ENCODE data around the gene HOXB8. TPM values are rescaled to one million over a fixed set of nuclear protein-coding genes. Genes with fewer than 3 reads are reported as not detected.

The HOXB8 gene
- total RNA-seq, 1 donor from 2014 or later = not detected

DNA sequence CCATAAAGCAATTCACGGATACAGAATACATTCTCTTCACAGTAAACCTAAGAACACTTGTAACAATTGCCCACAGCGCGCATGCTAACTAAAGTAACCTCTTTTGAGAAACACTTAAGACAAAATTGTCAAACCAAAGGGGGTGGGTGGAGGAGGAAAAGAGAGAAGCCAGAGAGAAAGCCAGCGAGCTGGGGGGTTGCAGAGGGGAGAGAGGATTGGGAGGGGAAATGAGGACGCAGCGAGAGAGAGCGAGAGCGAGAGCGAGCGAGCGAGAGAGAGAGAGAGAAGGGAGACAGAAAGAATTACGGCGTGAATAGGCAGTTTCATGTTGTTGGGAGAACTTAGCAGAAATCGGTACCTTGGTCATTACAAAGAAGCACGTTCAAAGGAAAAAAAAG, 2.6 kb downstream of the HOXB8 start:
- Mint-ChIP-seq H3K4me3 (ENCODE audit: unreplicated experiment) (peak overlapping the region; percentile 34), H3K27ac (ENCODE audit: unreplicated experiment) (no peak overlapping the region), H3K9me3 (ENCODE audit: unreplicated experiment) (peaks cover 18% of the 10 kb centered on the region), H3K4me1 (ENCODE audit: low read depth, unreplicated experiment) (peaks cover 3% of the 10 kb centered on the region), H3K36me3 (ENCODE audit: unreplicated experiment) (no peaks in the 10 kb centered on the region), H3K27me3 (ENCODE audit: unreplicated experiment) (peaks cover 60% of the 10 kb centered on the region)
- TF ChIP-seq, protein P1, sequence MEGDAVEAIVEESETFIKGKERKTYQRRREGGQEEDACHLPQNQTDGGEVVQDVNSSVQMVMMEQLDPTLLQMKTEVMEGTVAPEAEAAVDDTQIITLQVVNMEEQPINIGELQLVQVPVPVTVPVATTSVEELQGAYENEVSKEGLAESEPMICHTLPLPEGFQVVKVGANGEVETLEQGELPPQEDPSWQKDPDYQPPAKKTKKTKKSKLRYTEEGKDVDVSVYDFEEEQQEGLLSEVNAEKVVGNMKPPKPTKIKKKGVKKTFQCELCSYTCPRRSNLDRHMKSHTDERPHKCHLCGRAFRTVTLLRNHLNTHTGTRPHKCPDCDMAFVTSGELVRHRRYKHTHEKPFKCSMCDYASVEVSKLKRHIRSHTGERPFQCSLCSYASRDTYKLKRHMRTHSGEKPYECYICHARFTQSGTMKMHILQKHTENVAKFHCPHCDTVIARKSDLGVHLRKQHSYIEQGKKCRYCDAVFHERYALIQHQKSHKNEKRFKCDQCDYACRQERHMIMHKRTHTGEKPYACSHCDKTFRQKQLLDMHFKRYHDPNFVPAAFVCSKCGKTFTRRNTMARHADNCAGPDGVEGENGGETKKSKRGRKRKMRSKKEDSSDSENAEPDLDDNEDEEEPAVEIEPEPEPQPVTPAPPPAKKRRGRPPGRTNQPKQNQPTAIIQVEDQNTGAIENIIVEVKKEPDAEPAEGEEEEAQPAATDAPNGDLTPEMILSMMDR (IDR thresholded peaks at IDR 0.05; ENCODE audit: partially characterized antibody, unreplicated experiment) = no peak
- no peak for DNase-seq

GRCh38 chr17:48611681-48612455, 3.2 kb downstream of the HOXB8 start:
- TF ChIP-seq, protein P1 (IDR thresholded peaks at IDR 0.05; ENCODE audit: partially characterized antibody, unreplicated experiment) = no peak
- H3K9me3 Mint-ChIP-seq (ENCODE audit: unreplicated experiment) = peaks cover 13% of the 10 kb centered on the region
- no peak overlapping the region for H3K27ac Mint-ChIP-seq (ENCODE audit: unreplicated experiment)
- no peaks in the 10 kb centered on the region for H3K36me3 Mint-ChIP-seq (ENCODE audit: unreplicated experiment)
- peaks cover 3% of the 10 kb centered on the region for H3K4me1 Mint-ChIP-seq (ENCODE audit: low read depth, unreplicated experiment)
- H3K27me3 Mint-ChIP-seq (ENCODE audit: unreplicated experiment) = peaks cover 59% of the 10 kb centered on the region
- no peak for DNase-seq
- H3K4me3 Mint-ChIP-seq (ENCODE audit: unreplicated experiment) = peak overlapping the region; percentile 87

GRCh38 chr17:48611213-48611612, 3.9 kb downstream of the HOXB8 start:
- H3K27me3 Mint-ChIP-seq (ENCODE audit: unreplicated experiment) = peaks cover 62% of the 10 kb centered on the region
- no peaks in the 10 kb centered on the region for H3K36me3 Mint-ChIP-seq (ENCODE audit: unreplicated experiment)
- peaks cover 18% of the 10 kb centered on the region for H3K9me3 Mint-ChIP-seq (ENCODE audit: unreplicated experiment)
- H3K4me1 Mint-ChIP-seq (ENCODE audit: low read depth, unreplicated experiment) = peaks cover 3% of the 10 kb centered on the region
- DNase-seq = no peak
- H3K4me3 Mint-ChIP-seq (ENCODE audit: unreplicated experiment) = peak overlapping the region; percentile 87
- H3K27ac Mint-ChIP-seq (ENCODE audit: unreplicated experiment) = no peak overlapping the region
- TF ChIP-seq, protein P1 (IDR thresholded peaks at IDR 0.05; ENCODE audit: partially characterized antibody, unreplicated experiment) = no peak

DNA sequence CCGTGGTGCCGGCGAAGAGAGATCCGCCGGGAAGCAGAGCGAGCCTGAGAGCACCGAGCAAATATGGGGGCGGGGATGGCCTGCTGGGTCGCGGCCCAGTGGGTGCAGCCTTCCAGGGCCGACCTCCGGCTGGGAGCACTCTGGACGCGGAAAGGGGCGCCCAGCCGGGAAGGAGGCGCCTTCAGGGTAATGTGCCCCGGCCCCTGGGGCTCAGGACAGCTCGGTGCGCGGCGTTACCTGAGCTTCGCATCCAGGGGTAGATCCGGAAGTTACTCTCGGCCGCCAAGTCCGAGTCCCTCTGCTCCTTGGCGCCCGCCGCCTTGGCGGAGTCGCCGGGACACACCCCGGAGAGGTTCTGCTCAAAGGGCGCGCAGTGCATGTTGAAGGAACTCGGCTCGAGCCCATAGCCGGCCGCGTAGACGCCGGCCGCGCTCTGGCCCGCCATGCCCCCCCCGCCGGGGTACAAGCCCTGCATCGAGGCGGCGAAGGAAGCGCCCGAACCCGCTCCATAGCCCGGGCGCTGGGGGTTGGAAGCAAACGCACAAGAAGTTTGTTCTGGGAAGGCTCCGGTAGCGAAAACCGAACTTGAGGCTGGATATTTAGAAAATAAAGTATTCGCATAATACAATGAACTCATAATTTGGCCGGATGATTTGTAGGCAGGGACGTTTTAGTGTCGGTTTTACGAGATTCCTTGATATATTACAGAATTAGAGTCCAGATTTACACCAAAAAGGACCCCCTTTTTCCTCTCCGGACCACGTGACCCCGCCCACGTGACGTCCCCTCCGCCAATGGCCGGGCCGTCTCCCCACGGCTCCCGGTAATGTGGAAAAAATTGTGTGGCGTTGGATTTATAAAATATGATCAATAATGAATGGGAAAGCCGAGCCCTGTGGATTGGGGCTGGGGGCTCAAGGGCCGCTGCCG, 4.5 kb downstream of the HOXB8 start, which contains the start of gene HOXB7:
Gene HOXB7, minus strand, starts transcription at position 736 of the 930 bp plus-strand sequence. Its CDS starts 99 bp downstream, at position 637.
- Mint-ChIP-seq H3K4me1 (ENCODE audit: low read depth, unreplicated experiment) (peaks cover 3% of the 10 kb centered on the region), H3K27me3 (ENCODE audit: unreplicated experiment) (peaks cover 58% of the 10 kb centered on the region), H3K9me3 (ENCODE audit: unreplicated experiment) (peaks cover 18% of the 10 kb centered on the region), H3K27ac (ENCODE audit: unreplicated experiment) (no peak within 1 kb of the TSS), H3K36me3 (ENCODE audit: unreplicated experiment) (no peaks in the 10 kb centered on the region), H3K4me3 (ENCODE audit: unreplicated experiment) (peak within 1 kb of the TSS; percentile 87)
- TF ChIP-seq, protein P1 (IDR thresholded peaks at IDR 0.05; ENCODE audit: partially characterized antibody, unreplicated experiment) = no peak
- peak; percentile 72 for DNase-seq
